Neural cell (in vitro differentiated cells): ENCODE data around the gene WWC2. TPM values are rescaled to one million over a fixed set of nuclear protein-coding genes. Genes with fewer than 3 reads are reported as not detected.
"Not testable (repeated sequence)": the region's sequence is repeated elsewhere in the genome, so short reads cannot be mapped to it uniquely, and the experiment has no call there.

Experiments
- H2AFZ ChIP-seq: fragments of 200-600, 300-800 bp; sonication (generic), shearing (Covaris generic); 2 replicates; pipeline ENCODE4 v1.6.0; 2014; ENCODE audit warnings: low read depth, mild to moderate bottlenecking, antibody characterized with exemption, low read length, moderate library complexity
- H3F3A ChIP-seq: fragments of 200-600 bp; shearing (Covaris generic); 2 replicates; pipeline ENCODE4 v1.6.1; 2016; ENCODE audit warnings: mild to moderate bottlenecking, moderate library complexity, mixed read lengths, antibody characterized with exemption, low read length; ENCODE audit not compliant: insufficient read depth, poor library complexity, severe bottlenecking
- H3K27ac ChIP-seq: fragments of 200-600, 300-800 bp; sonication (generic), shearing (Covaris generic); 2 replicates; pipeline ENCODE4 v1.5.1; 2014; ENCODE audit warnings: mild to moderate bottlenecking, low read length, moderate library complexity
- H3K27me3 ChIP-seq: fragments of 300-800, 200-600 bp; sonication (generic), shearing (Covaris generic); 2 replicates; pipeline ENCODE4 v1.6.0; 2014; ENCODE audit warnings: mild to moderate bottlenecking, low read depth, low read length, moderate library complexity; ENCODE audit not compliant: insufficient read depth
- H3K36me3 ChIP-seq: fragments of 300-800, 200-600 bp; sonication (generic), shearing (Covaris generic); 2 replicates; pipeline ENCODE4 v1.5.1; 2014; ENCODE audit warnings: mild to moderate bottlenecking, antibody characterized with exemption, low read length, moderate library complexity; ENCODE audit not compliant: insufficient read depth
- H3K4me2 ChIP-seq: fragments of 300-800, 200-600 bp; sonication (generic), shearing (Covaris generic); 2 replicates; pipeline ENCODE4 v1.6.0; 2014; ENCODE audit warnings: mild to moderate bottlenecking, low read length
- H3K4me3 ChIP-seq: fragments of 300-800, 200-600 bp; sonication (generic), shearing (Covaris generic); 2 replicates; pipeline ENCODE4 v1.5.1; 2014; ENCODE audit warnings: mild to moderate bottlenecking, low read length, moderate library complexity
- H3K79me2 ChIP-seq: fragments of 200-600 bp; shearing (Covaris generic); replicated peaks from 2 replicates; pipeline ENCODE4 v1.6.0; 2014; ENCODE audit warnings: mild to moderate bottlenecking, low read length, moderate library complexity; ENCODE audit not compliant: insufficient read depth
- H3K9ac ChIP-seq: fragments of 300-800, 200-600 bp; sonication (generic), shearing (Covaris generic); 2 replicates; pipeline ENCODE4 v1.6.1; 2016; ENCODE audit warnings: mild to moderate bottlenecking, low read length, mixed read lengths
- H3K9me2 ChIP-seq: fragments of 200-600 bp; shearing (Covaris generic); 2 replicates; pipeline ENCODE4 v1.6.1; 2016; ENCODE audit warnings: mild to moderate bottlenecking, low read length, mixed read lengths; ENCODE audit not compliant: insufficient read depth
- H3K9me3 ChIP-seq: fragments of 200-600, 300-800 bp; sonication (generic), shearing (Covaris generic); 2 replicates; pipeline ENCODE4 v1.6.1; 2016; ENCODE audit warnings: mild to moderate bottlenecking, mixed run types, low read length, moderate library complexity, mixed read lengths
- H4K20me1 ChIP-seq: fragments of 200-600 bp; shearing (Covaris generic); 2 replicates; pipeline ENCODE4 v1.6.1; 2016; ENCODE audit warnings: mild to moderate bottlenecking, mixed run types; ENCODE audit not compliant: insufficient read depth
- CTCF ChIP-seq: fragments of 450-650 bp; IDR thresholded peaks from 2 replicates; pipeline ENCODE4 v1.5.1; 2014; ENCODE audit warnings: antibody characterized with exemption, mild to moderate bottlenecking, moderate library complexity; ENCODE audit not compliant: poor library complexity, severe bottlenecking
- EP300 ChIP-seq: fragments of 450-650 bp; conservative IDR thresholded peaks from 2 replicates; pipeline ENCODE4 v1.6.1; 2014; ENCODE audit warnings: antibody characterized with exemption, mild to moderate bottlenecking, moderate library complexity; ENCODE audit not compliant: poor library complexity, severe bottlenecking
- EZH2 ChIP-seq: fragments of 200-600, 300-800 bp; shearing (Covaris generic), sonication (generic); IDR thresholded peaks from 2 replicates; pipeline ENCODE4 v1.6.1; 2014; ENCODE audit warnings: antibody characterized with exemption, low read length, borderline replicate concordance, mild to moderate bottlenecking; ENCODE audit not compliant: insufficient read depth, poor library complexity, severe bottlenecking
- MXI1 ChIP-seq: fragments of 450-650 bp; conservative IDR thresholded peaks from 2 replicates; pipeline ENCODE4 v1.6.1; 2014; ENCODE audit warnings: antibody characterized with exemption, mild to moderate bottlenecking; ENCODE audit not compliant: poor library complexity, severe bottlenecking
- POLR2AphosphoS5 ChIP-seq: IDR thresholded peaks from 2 replicates; pipeline ENCODE4 v1.6.1; 2012
- RAD21 ChIP-seq: fragments of 450-650 bp; conservative IDR thresholded peaks from 2 replicates; pipeline ENCODE4 v1.6.1; 2014; ENCODE audit warnings: antibody characterized with exemption, mild to moderate bottlenecking, moderate library complexity
- REST ChIP-seq: IDR thresholded peaks from 2 replicates; pipeline ENCODE4 v1.6.1; 2012; ENCODE audit warnings: borderline replicate concordance
- SMC3 ChIP-seq: fragments of 450-650 bp; conservative IDR thresholded peaks from 2 replicates; pipeline ENCODE4 v1.6.1; 2014; ENCODE audit warnings: antibody characterized with exemption, mild to moderate bottlenecking, moderate library complexity; ENCODE audit not compliant: poor library complexity
- TAF1 ChIP-seq: IDR thresholded peaks from 2 replicates; pipeline ENCODE4 v1.6.1; 2012; ENCODE audit warnings: low read depth
- polyA plus RNA-seq: library from polyadenylated mRNA; depleted of rRNA; stranded (reverse); fragments of >200 nt; gene quantifications from 2 replicates; pipeline ENCODE4 v1.2.3, GENCODE V29; 2014

Gene WWC2
- polyA plus RNA-seq, 1 donor from 2014 or later = 5.7 TPM

- H3K79me2 ChIP-seq = no peaks in the 10 kb centered on the region
- H4K20me1 ChIP-seq = no peaks in the 10 kb centered on the region
- no peaks in the 10 kb centered on the region for H3F3A ChIP-seq
- H3K36me3 ChIP-seq = no peaks in the 10 kb centered on the region
- H3K4me2 ChIP-seq = no peak overlapping the region
- TF ChIP-seq POLR2AphosphoS5 (no peak), EZH2 (no peak), REST (no peak), TAF1 (no peak), CTCF (no peak), EP300 (no peak), MXI1 (no peak), SMC3 (no peak), RAD21 (no peak)
- no peaks in the 10 kb centered on the region for H3K9me2 ChIP-seq
- H3K9ac ChIP-seq = no peak overlapping the region
- no peaks in the 10 kb centered on the region for H3K9me3 ChIP-seq
- no peak overlapping the region for H2AFZ ChIP-seq
- no peak overlapping the region for H3K27ac ChIP-seq
- H3K4me3 ChIP-seq = no peak overlapping the region
- no peaks in the 10 kb centered on the region for H3K27me3 ChIP-seq
These were observed 224.2 kb downstream of the WWC2 start for GRCh38 chr4:183323295-183323694.

GRCh38 chr4:183324056-183324455 is 225.0 kb downstream of the WWC2 start:
- H3F3A ChIP-seq, H3K27ac ChIP-seq, H3K4me2 ChIP-seq, H3K9ac ChIP-seq, H3K9me3 ChIP-seq, H4K20me1 ChIP-seq, H3K4me3 ChIP-seq, H3K9me2 ChIP-seq, H3K79me2 ChIP-seq, H2AFZ ChIP-seq, H3K27me3 ChIP-seq, H3K36me3 ChIP-seq: not testable (repeated sequence)

GRCh38 chr4:183324619-183325018 is 225.6 kb downstream of the WWC2 start:
- Histone ChIP-seq H3F3A (no peaks in the 10 kb centered on the region), H3K9me3 (no peaks in the 10 kb centered on the region), H3K27ac (no peak overlapping the region), H3K4me3 (no peak overlapping the region), H3K9me2 (no peaks in the 10 kb centered on the region), H3K9ac (no peak overlapping the region), H3K4me2 (no peak overlapping the region), H3K27me3 (no peaks in the 10 kb centered on the region), H3K79me2 (no peaks in the 10 kb centered on the region), H2AFZ (no peak overlapping the region), H3K36me3 (no peaks in the 10 kb centered on the region), H4K20me1 (no peaks in the 10 kb centered on the region)
- no peak for TF ChIP-seq EP300
- TF ChIP-seq POLR2AphosphoS5 = no peak
- no peak for TF ChIP-seq CTCF
- TF ChIP-seq SMC3 = no peak
- no peak for TF ChIP-seq EZH2
- no peak for TF ChIP-seq RAD21
- no peak for TF ChIP-seq TAF1
- TF ChIP-seq REST = no peak
- TF ChIP-seq MXI1 = no peak
